Left lobe of liver (tissue), 2 donors: ENCODE data around the gene LRP1B. TPM values are rescaled to one million over a fixed set of nuclear protein-coding genes. Genes with fewer than 3 reads are reported as not detected.
A peak's percentile ranks its signal among the peaks of the same experiment; 100 is the strongest.
"Not testable (repeated sequence)": the region's sequence is repeated elsewhere in the genome, so short reads cannot be mapped to it uniquely, and the experiment has no call there.

Experiments used
- ATAC-seq: fragments of 200-7000 bp; cut with Tn5 transposase; one replicate; pipeline ENCODE4 v1.9.1; 2020; ENCODE audit warnings: mild to moderate bottlenecking, moderate library complexity
- DNase-seq: peaks from one replicate; pipeline ENCODE4 v3.0.0-alpha.2; 2020; ENCODE audit warnings: low spot score
- total RNA-seq: library from RNA; stranded (reverse); gene quantifications from one replicate; pipeline ENCODE4 v1.2.1, GENCODE V29; 2021
- donor health status: DM: no; HTN: no; CAD: no; lungs with moderate emphysema.
- donor health status: DM: no; HTN: yes; CAD: no.

LRP1B gene
- total RNA-seq, 1 donor from 2014 or later, result 0.25 TPM

DNA sequence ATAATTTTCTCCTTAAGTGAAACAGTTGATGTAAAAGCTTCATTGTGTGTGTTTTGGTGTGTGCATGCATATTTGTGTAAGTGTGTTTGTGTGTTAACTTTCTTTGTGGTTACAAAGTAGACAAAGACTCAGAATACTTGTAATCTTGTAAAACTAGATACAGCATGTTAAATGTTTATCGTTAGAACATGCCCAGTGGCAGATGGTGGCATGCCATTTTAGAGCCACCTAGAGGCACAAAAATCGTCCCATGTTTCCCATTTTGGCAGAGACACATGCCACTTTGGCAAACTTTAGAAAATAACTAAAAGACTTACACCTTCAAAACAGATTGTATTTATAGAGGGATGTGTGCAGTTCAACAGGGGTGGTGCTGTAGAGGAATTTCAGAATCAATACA lies 224.1 kb downstream of the LRP1B start:
- peak; percentile 31 for ATAC-seq
- DNase-seq, result no peak

DNA sequence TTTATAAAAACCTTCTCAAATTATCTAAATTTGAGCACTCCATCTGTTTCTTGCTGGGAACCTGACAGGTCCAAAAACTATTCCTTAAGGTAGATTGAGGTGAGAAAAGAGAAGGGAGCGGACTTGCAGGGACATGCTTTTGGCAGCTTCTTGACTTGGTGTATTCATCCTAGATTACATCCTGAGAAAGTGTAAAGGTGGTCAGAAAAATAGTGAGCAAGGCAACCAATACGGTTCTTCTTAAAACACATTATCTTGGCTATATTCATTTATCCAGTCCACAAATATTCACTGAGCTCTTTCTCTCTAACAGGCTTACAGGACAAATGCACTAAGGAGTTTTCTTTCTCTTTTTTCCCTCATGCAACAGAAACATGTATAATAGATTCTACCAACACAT lies 230.0 kb downstream of the LRP1B start:
- no peak for ATAC-seq

DNA sequence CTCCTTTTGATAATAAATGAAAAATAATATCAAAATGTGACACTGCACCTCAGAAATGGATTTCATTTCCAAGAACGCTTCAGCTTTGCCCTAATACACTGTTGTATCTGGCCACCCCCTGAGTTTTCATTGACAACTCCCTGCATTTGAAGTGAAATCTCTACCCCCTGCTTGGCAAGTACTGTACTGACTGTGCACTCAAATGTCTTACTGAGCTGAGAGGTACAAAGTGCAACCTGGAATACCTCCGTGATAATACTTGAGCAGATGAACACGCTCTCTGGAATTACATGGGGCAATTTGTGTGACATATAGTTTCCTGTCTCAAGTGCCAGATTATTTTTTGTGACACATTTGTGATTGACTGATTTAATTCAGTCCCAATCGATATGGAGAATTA lies 231.1 kb downstream of the LRP1B start:
- ATAC-seq (no peak), DNase-seq (no peak)

More for the DNA sequence above, 230.0 kb downstream of the LRP1B start:
- DNase-seq, result no peak

DNA sequence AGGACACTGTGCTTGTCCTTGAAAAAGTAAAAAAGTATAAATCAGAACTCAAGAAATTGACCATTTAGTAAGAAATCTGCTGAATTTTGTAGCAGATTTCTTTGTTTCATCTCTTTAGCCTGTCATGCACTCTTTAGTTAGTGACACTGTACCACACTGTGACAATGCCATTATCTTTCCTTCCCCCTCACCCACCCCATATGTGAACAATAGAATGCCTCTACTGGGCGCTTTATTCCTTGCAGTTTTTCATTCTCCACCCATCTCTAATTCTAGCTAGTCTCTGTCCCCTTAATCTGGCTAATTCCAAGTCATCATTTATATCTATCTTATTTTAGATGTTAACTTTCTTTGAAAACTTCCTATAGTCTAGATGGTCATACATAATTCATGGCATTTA lies 241.0 kb downstream of the LRP1B start:
- no peak for DNase-seq
- ATAC-seq, result no peak

DNA sequence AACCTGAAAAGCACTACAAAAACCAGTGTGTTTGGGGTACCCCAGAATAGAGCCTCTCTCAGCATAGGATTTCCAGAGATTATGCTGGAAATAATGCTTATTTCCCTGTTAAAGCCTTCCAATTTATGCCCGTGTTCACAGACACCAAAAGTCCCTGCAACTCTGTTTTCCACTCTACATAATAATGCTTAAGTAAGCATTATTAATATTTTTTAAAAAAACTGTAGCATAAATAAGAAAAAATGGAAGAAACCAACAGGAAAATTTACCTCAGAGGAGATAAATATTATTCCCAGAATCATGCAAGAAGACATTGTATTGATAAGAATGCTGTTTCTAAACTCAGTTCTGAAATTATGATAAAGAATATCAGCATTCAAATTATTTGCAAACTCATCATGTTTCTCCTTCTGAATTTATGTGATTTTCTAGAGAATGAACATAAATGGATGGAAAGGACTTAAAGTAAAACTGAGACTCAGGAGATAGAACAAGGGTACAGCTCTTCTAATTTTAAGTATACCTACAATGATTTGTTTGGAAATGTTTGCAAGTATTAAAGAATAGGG lies 241.7 kb downstream of the LRP1B start:
- DNase-seq (no peak), ATAC-seq (no peak)

DNA sequence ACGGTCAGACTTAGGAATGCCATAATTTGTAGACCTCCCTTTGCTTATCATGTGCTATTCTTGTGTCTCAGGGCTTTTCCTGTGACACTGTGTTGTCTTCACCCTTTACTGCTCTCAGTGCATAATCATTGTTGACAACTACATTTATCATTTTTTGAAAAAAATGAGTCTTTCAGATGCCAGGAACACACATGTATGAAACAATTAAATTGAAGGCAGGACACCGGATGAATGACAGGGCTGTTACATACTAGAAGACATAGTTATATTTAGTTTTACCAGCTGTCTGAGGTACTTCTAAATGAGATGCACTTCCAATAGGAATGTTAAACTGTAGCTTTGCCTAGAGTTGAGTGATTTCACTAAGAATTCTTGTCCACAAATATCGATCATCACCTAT lies 243.5 kb downstream of the LRP1B start:
- DNase-seq, result no peak
- no peak for ATAC-seq

DNA sequence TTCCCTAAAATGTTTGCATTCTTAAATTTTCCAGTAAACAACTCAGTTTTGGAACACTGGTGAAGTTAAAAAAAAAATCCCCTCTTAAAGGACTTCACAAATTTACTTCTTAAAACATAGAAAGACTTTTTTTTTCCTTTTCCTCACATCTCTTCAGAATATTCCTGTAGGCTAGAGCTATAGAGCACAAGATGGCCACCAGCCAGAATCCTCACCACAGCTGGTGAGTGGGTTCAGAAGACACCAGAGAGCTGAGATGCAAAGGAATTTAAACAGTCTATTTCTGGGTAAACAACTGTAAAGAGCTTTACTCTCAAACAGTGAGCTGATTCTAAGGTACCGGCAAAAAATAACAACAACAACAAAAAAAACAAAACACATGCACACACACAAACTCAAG lies 252.8 kb downstream of the LRP1B start:
- DNase-seq (no peak), ATAC-seq (no peak)

DNA sequence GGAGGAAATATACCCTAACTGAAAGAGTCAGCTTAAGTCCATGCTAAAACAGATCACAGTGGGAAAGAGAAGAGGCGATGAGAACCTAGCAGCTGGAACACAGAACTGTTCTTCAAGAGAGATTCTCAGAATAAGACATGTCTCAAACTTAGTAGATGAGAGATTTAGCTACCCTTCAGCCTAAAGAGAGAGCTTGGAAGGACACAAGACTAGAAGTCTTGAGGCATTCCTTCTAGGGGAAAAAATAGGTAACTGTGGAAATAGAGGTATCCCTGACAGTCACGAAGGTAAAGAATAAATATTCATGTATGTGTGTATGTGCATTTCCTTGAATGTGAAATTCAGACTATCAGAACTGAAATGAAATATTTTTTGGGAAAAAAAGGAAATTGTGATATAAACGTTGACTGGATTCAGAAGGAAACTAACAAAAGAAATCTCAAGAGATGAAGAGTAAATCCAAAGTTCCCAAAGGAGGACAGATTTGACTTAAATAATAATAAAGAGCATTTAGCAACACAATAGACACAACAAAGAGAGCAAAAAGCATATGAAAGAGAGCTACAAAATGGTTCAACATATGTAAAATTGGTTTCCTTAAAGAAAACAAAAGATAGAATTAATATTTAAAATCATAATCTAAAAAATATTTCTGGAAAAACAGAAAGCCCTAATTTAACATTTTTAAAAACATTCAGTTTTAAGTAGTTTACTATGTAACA lies 258.7 kb downstream of the LRP1B start:
- DNase-seq, result no peak
- ATAC-seq, result no peak

DNA sequence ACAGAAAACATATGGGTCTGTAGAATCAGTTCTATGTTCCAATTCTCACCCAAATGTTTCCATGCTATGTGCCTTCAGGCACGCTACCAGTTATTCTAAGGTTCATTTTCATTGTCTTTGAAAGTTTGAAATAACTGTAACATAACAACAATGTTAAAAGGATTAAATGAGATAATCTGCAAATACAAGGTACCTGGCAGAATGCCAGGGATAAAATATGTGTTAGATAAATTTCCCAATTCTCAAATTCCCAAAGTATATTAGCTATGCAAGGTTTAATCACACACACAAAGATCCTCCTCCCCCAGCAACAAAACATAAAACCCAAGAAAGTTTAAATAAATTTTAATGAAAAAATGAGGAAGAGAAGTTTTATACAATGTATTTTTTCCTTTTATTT lies 261.2 kb downstream of the LRP1B start:
- no peak for ATAC-seq
- DNase-seq, result no peak

DNA sequence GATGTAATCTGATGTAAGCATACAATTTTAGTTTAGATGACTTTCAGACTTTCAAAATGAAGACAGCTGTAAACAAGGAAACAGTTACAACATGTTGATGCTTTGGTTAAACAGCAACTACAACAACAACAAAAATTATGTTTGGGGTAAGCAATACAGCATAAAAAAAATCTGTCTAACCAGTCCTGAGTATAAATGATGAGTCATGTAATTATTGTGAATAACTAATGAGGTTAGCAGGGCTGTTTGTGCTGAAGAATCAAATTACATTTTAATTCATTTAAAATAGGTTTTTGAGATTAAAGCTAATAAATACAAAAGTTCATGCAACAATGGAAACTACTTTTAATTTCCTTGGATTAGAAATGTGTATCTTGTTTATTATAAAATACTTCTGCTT lies 266.9 kb downstream of the LRP1B start:
- no peak for ATAC-seq
- DNase-seq, result no peak

DNA sequence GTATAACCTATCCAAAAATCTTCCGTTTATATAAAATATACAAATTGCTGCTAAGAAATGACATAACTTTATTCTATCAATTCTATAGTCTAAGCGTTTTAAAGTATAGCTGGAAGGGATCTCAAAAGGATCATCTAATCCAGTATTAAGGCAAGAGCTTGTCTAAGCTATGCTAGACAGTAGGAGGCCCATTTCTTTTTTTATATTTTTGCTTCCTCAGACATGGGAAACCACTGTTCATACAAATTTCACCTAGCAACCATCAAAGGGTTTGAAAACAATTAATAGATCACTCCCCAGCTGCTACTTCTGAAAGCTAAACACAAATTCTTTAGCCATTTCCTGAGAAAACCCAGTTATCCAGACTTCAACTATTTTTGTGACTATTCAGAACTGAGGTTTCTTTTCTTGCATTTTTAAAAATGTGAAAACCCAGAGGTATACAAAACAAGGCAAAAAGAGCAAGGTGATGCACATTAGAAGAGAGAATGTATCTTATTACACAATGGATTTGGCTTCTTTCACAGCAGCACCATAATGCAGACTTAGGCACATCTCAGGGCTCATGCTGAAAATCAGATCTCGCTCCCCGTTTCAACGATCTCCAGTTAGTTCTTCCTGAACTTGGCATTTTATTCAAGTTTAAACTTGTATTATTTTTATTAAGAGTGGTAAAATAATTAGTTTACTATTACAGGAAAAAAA lies 274.4 kb downstream of the LRP1B start:
- ATAC-seq (no peak), DNase-seq (no peak)

DNA sequence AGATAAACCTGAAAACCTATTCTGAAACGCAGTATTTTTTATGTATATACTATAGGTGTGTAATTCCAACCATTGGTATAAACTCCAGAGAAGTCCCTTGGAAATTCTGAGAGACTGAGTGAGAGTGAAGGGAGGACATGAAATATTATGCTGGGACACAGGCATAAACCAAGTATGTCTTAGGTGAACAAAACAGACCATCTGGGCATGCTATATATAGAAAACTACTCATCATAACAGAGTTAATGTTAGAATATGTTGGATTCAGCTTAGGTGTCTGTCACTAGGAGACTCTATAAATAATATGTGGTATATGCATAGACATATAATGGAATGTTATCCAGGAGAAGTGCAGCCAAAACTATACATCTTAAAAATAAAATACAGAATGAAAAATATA lies 282.6 kb downstream of the LRP1B start:
- no peak for ATAC-seq
- DNase-seq, result no peak

DNA sequence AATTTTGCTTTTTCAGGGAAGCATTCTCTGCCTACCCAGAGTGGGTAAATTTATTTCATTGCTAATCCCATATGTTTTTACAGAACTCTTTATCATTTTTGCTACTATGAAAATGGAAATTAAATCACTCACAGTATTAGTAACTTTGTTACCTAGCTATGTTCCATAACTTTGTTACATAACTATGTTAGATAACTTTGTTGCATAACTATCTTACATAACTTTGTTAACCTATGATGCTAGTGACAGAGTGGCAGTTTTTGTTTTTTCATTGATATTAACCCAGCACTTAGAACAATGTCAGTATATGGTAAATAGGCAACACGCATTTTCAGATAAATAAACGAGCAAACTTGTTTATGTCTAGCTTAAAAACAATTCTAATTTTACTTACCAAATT lies 286.6 kb downstream of the LRP1B start:
- DNase-seq, result no peak
- ATAC-seq, result no peak

DNA sequence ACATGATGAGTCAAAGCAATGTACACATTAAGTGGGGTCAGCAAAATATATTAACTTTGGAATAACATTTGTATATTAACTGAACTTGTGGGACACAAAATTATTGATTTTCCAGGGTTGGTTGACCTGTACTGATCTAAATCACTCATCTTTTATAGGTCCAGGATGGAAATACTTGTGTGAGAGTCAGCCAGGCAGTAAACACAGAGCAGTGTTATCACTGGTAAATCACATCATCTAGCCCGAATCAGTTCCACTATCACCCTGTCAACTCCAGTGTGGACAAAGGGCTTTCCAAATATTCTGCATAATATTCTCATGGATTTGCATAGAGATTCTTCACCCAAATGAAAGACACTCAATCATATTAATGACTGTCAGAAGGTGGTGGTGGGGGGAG lies 295.7 kb downstream of the LRP1B start:
- DNase-seq, result no peak
- ATAC-seq, result no peak

DNA sequence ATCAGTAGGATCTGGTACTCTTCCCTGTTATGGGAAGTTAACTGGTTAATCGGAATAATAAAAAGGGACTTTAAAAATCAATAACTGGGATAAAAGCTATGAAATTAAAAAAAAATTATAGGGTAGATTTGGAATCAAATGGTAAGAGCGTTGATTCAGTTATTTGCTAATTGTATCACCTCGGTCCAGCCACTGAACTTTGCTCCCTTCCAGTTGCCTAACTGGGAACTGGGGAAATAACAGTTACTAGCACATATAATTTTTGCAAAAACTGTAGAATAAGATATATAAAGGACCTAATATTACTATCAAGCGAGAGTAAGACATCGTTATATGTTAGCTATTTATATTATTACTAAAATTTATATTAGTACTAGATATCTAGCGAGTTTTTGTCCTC lies 302.1 kb downstream of the LRP1B start:
- no peak for DNase-seq
- peak; percentile 44 for ATAC-seq

DNA sequence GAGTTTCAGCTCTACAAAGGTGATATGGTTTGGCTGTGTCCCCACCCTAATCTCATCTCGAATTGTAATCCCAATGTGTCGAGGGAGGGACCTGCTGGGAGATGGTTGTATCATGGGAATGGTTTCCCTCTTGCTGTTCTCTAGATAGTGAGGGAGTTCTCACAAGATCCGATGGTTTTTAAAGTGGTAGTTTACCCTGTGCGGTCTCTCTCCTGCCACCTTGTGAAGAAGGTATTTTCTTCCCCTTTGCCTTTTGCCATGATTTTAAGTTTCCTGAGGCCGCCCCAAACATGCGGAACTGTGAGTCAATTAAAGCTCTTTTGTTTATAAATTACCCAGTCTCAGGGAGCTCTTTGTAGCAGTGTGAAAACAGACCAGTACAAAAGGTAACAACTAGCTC lies 306.0 kb downstream of the LRP1B start:
- ATAC-seq (no peak), DNase-seq (no peak)

DNA sequence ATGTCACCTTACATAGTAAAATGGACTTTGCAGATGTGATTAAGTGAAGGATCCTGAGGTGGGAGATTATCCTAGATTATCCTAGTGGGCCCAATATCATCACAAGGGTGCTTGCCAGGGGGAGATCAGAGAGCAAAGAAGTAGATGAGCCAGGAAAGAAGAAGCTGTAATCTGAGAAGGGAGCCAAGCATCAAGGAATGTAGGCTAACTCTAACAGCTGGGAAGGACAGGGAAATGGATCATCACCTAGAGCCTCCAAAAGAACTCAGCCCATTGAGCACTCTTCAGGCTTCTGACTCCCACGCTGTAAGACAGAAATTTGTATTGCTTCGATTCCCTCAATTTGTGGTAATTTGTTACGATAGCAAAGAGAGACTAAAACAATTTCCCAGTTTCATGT lies 309.9 kb downstream of the LRP1B start:
- ATAC-seq, result no peak

DNA sequence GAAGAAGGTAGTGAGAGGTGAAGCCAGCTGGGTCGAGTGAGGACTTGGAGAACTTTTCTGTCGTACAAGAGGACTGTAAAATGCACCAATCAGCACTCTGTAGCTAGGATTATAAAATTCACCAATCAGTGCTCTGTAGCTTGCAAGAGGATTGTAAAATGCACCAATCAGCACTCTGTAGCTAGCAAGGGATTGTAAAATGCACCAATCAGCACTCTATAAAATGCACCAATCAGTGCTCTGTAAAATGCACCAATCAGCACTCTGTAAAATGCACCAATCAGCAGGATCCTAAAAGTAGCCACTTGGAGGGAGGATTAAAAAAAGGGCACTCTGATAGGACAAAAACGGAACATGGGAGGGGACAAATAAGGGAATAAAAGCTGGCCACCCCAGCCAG lies 315.5 kb downstream of the LRP1B start:
- DNase-seq, ATAC-seq: not testable (repeated sequence)

More for the DNA sequence above, 309.9 kb downstream of the LRP1B start:
- no peak for DNase-seq

DNA sequence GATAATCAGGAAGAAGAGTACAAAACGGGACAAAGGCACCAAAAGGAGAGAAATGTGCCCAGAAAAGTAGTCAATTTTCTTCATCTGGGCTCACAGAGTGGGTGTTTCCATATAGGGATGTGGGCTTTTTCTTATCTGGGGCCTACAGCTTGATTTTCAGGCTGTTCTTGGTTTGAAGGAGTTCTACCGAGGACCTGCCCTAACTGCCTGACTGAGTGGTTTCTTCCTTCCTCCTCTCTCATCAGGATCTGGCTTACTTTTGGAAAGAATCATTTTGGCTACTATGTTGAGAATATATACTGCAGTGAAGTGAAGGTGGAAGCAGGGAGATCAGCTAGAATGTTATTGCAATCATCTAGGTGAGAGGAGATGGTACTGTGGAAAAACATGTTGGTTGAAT lies 316.7 kb downstream of the LRP1B start:
- DNase-seq (no peak), ATAC-seq (no peak)

DNA sequence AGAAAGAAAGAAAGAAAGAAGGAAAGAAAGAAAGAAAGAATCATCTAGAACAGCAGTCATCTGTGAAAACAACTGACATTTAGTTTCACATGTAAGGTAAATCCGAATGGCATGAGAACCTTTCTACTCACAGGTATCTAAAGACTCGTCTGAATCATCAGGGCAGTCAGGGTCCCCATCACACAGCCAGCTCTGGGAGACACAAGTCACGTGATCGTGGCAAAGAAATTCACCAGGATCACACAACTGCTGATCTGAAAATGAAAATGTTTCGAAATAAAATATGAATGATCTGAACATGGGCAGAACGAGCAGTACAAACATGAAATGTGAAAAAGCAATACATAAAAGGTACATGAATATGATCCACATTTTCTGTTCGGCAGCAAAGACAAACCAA lies 320.7 kb downstream of the LRP1B start:
- DNase-seq, result no peak
- no peak for ATAC-seq

DNA sequence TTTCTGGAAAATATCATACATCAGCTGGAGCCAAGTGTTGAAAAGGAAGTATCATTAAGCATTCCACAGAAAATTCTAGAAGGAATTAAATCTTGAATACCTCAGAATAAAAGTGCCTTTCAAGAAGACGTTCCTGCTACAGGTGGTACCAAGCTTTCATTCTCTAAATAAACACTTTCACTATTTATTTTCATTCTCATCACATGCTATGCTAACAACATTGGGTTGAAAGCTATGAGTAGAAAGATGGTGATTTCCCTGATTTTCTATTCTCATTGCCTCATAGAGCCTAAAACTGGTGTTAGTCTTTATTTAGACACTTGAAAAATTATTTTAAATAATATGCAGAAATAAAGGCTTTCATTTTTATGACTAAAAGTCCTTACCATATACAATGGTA lies 324.7 kb downstream of the LRP1B start:
- ATAC-seq (no peak), DNase-seq (no peak)

DNA sequence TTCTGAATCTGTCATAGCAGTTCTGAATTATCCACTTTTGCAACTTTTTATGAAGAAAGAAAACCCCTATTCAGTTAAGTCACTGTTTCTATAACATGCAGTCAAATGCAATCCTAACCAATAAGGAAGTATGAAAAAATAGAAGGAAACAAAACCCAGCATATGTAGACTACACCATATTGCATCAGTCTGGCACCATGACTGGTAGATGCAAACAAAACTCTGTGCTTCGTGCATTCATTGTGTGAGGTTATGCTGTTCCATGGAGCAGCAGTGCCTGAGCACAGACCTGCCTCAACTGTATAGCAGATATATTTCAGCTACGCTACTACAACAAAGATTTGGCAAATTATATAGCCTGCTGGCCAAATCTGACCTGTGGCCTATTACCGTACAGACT lies 325.5 kb downstream of the LRP1B start:
- ATAC-seq (no peak), DNase-seq (no peak)
